K562 (cell line): Measurements from ENCODE around the gene GPR37. TPM values are rescaled to one million over a fixed set of nuclear protein-coding genes. Genes with fewer than 3 reads are reported as not detected.

Source experiments
- ATAC-seq: fragments of 200-7000 bp; cut with Tn5 transposase; 3 replicates; pipeline ENCODE4 v1.9.1; 2020; ENCODE audit warnings: moderate library complexity
- BruUV-seq: library from RNA; stranded (reverse); fragments of 400-500 nt; replicated peaks from 2 replicates; lab custom pipeline; 2021; lab: Mats Ljungman, UMichigan
- CTCF ChIA-PET: fragments of 300-600 bp; formaldehyde crosslinking; extraction: SDS; loops from one replicate; lab custom pipeline; 2021; ENCODE audit warnings: low intra/inter-chr PET ratio; lab: Yijun Ruan, JAX
- POLR2A ChIA-PET: fragments of 300-600, 350-650 bp; sonication (Branson Sonifier 250); formaldehyde crosslinking; extraction: SDS; loops from one replicate; lab custom pipeline; 2021; ENCODE audit warnings: antibody characterized with exemption, inconsistent platforms; lab: Yijun Ruan, JAX
- DNase-seq, 4 experiments: peaks; one replicate each; pipeline versions ENCODE4 v3.0.0 to v3.0.0-alpha.2; 2011 to 2018; ENCODE audit warnings: low spot score in 3 of 4, mixed read lengths in 3 of 4; ENCODE audit errors: extremely low read depth in 1 of 4
- FAIRE-seq: peaks from 2 replicates; lab custom pipeline; 2011; peaks lifted over from hg19 to GRCh38; lab: Jason Lieb, UNC
- H2AFZ ChIP-seq: 2 replicates; pipeline ENCODE4 v1.6.0; 2011; ENCODE audit warnings: low read depth, low read length, control low read depth, inconsistent platforms
- H3K27ac ChIP-seq: fragments of 200-600 bp; 3 replicates; pipeline ENCODE4 v1.8.0; 2011; ENCODE audit warnings: low read depth, mild to moderate bottlenecking, control low read depth, inconsistent platforms, low read length, moderate library complexity, mixed read lengths; ENCODE audit errors: extremely low read depth
- H3K27me3 ChIP-seq, 2 experiments: fragments of 300-600 bp in 1 of 2; 2 replicates in 1 of 2; 3 replicates in 1 of 2; pipeline versions ENCODE4 v1.6.0 to v1.8.0; 2011; ENCODE audit warnings: inconsistent platforms in 2 of 2, low read length in 2 of 2, mild to moderate bottlenecking in 1 of 2, mixed read lengths in 1 of 2, moderate library complexity in 1 of 2; ENCODE audit not compliant: control insufficient read depth in 2 of 2, insufficient read depth in 2 of 2
- H3K36me3 ChIP-seq: fragments of 300-600 bp; 3 replicates; pipeline ENCODE4 v1.8.0; 2011; ENCODE audit warnings: mild to moderate bottlenecking, low read length, inconsistent platforms; ENCODE audit not compliant: control insufficient read depth, insufficient read depth
- H3K4me1 ChIP-seq, 2 experiments: fragments of 200-600 bp in 1 of 2; replicated peaks in 1 of 2; 2 replicates in 1 of 2; 3 replicates in 1 of 2; pipeline versions ENCODE4 v1.5.1 to v1.8.0; 2011; ENCODE audit warnings: inconsistent platforms in 2 of 2, low read length in 2 of 2, mild to moderate bottlenecking in 1 of 2, mixed read lengths in 1 of 2, moderate library complexity in 1 of 2; ENCODE audit not compliant: control insufficient read depth in 2 of 2, insufficient read depth in 2 of 2
- H3K4me2 ChIP-seq: 2 replicates; pipeline ENCODE4 v1.6.1; 2011; ENCODE audit warnings: low read length, control low read depth, inconsistent platforms, mixed read lengths; ENCODE audit not compliant: insufficient read depth
- H3K4me3 ChIP-seq: fragments of 200-600 bp; sonication (generic), shearing (Covaris generic); 2 replicates; pipeline ENCODE4 v1.5.1; 2016; ENCODE audit warnings: control low read depth, inconsistent platforms
- H3K79me2 ChIP-seq: fragments of 200-600 bp; 3 replicates; pipeline ENCODE4 v1.8.0; 2011; ENCODE audit warnings: low read length, inconsistent platforms; ENCODE audit not compliant: control insufficient read depth, insufficient read depth
- H3K9ac ChIP-seq, 2 experiments: 2 replicates each; pipeline versions ENCODE4 v1.6.0 to v1.6.1; 2011; ENCODE audit warnings: low read depth in 2 of 2, low read length in 2 of 2, control low read depth in 1 of 2, inconsistent platforms in 1 of 2, mild to moderate bottlenecking in 1 of 2, mixed read lengths in 1 of 2; ENCODE audit not compliant: insufficient read depth in 1 of 2
- H3K9me1 ChIP-seq: one replicate; pipeline ENCODE4 v1.6.0; 2011; ENCODE audit warnings: inconsistent platforms, mild to moderate bottlenecking, low read length, moderate library complexity; ENCODE audit not compliant: control insufficient read depth, insufficient read depth
- H3K9me3 ChIP-seq: replicated peaks from 2 replicates; pipeline ENCODE4 v1.5.1; 2011; ENCODE audit warnings: low read depth, low read length, inconsistent platforms; ENCODE audit not compliant: control insufficient read depth, insufficient read depth
- H4K20me1 ChIP-seq: replicated peaks from 2 replicates; pipeline ENCODE4 v1.6.1; 2011; ENCODE audit warnings: low read length, inconsistent platforms, mixed read lengths; ENCODE audit not compliant: control insufficient read depth, insufficient read depth
- BRF2 ChIP-seq: IDR thresholded peaks from 3 replicates; pipeline ENCODE4 v1.6.1; 2011; ENCODE audit warnings: borderline replicate concordance, mild to moderate bottlenecking; ENCODE audit not compliant: insufficient read length, insufficient read depth
- CEBPB ChIP-seq: fragments of 450-650 bp; IDR thresholded peaks from 2 replicates; pipeline ENCODE4 v1.6.1; 2016; ENCODE audit warnings: missing genetic modification characterization, missing compliant biosample characterization
- CEBPG ChIP-seq, 3 experiments: fragments of 200-800 bp in 1 of 3; sonication (Bioruptor generic) in 1 of 3; sonication (generic) in 1 of 3; formaldehyde crosslinking in 1 of 3; IDR thresholded peaks in 2 of 3; conservative IDR thresholded peaks in 1 of 3; 2 replicates each; pipeline versions ENCODE4 v1.6.1 to v1.8.0; 2016 to 2022; ENCODE audit warnings: missing compliant biosample characterization in 2 of 3, missing genetic modification characterization in 2 of 3, mild to moderate bottlenecking in 1 of 3, missing genetic modification reagents in 1 of 3
- WGBS: fragments of 100-300 bp; shearing (Covaris generic); methylation state at CpG from one replicate; pipeline ENCODE4 v1.1.6; 2016; ENCODE audit warnings: low coverage, mixed read lengths; ENCODE audit not compliant: insufficient coverage; ENCODE audit errors: missing lambda C conversion rate; 5-methylcytosine and 5-hydroxymethylcytosine counted together
- in situ Hi-C: fragments of 300-500 bp; cut with MboI; formaldehyde crosslinking; loops from 4 replicates; pipeline ENCODE4 v1.15.0; 2018; ENCODE audit warnings: inconsistent platforms, mixed read lengths
- intact Hi-C: fragments of 100-400 bp; cut with micrococcal nuclease; formaldehyde crosslinking; loops from 2 replicates; pipeline ENCODE4 v1.14.2; 2022
- polyA plus RNA-seq, 8 experiments: library from polyadenylated mRNA; depleted of rRNA in 4 of 8; stranded (reverse) in 5 of 8; unstranded in 3 of 8; fragments of >200 nt; fragmentation: Nextera tagmentation in 2 of 8; fragmentation: Illumina TruSeq in 1 of 8; extraction: Ambion mirVana in 2 of 8; extraction: Trizol in 1 of 8; gene quantifications; 2 replicates each; pipeline versions ENCODE4 v1.2.1 to v1.2.3, GENCODE V29; 2011 to 2014; ENCODE audit warnings: inconsistent platforms in 1 of 8, missing spikeins in 1 of 8
- total RNA-seq, 7 experiments: library from RNA; depleted of rRNA in 6 of 7; stranded (reverse); fragments of >200 nt in 6 of 7; fragmentation: Illumina TruSeq in 2 of 7; extraction: Trizol in 2 of 7; gene quantifications; 2 replicates each; pipeline versions ENCODE4 v1.2.1 to v1.2.3, GENCODE V29; 2011 to 2021; ENCODE audit warnings: low replicate concordance in 1 of 7

GPR37 gene
- total and polyA plus RNA-seq, 9 of the 15 experiments (the other 6 are each of a cell fraction or from before 2014, with no cell fraction given): 0.03 TPM; not detected in 8

- no peak for ATAC-seq
- H3K9ac ChIP-seq: no peak overlapping the region
- FAIRE-seq: no peak
- no TSS peak for BruUV-seq
- 0 out of 5 replicates have a peak, but pooled peaks cover 0 to 3% of the 10 kb centered on the region in 2 experiments for H3K27me3 ChIP-seq
- H3K27ac ChIP-seq: no peak overlapping the region
- H3K9me3 ChIP-seq: no peaks in the 10 kb centered on the region
- H3K9me1 ChIP-seq: no peaks in the 10 kb centered on the region
- TF ChIP-seq CEBPG (CRISPR knock-in tag; IDR thresholded peaks at IDR 0.05): no peak
- TF ChIP-seq CEBPG (tag; conservative IDR thresholded peaks at IDR 0.05 in 1 of 2, IDR thresholded peaks at IDR 0.05 in 1 of 2): peak; percentile 29 to 83; a peak in 3 of 4 replicates
- TF ChIP-seq CEBPB (tag): peak; percentile 72
- TF ChIP-seq BRF2: no peak
- intact Hi-C loops (no loop called here), in situ Hi-C loops (no loop called here)
- CTCF ChIA-PET: no interaction called here
- H2AFZ ChIP-seq: no peak overlapping the region
- no peaks in the 10 kb centered on the region for H3K36me3 ChIP-seq
- H3K79me2 ChIP-seq: no peaks in the 10 kb centered on the region
- WGBS: 0% methylated on average over 1 of the region's 1 CpG
- no peak for DNase-seq
- H4K20me1 ChIP-seq: no peaks in the 10 kb centered on the region
- no peak overlapping the region for H3K4me3 ChIP-seq
- POLR2A ChIA-PET: interaction anchor here (0.6 kb wide), 1 partner anchor 139 kb away, joined by 3 read pairs; no protein-coding TSS in a partner anchor
- H3K4me2 ChIP-seq: no peak overlapping the region
- no peaks in the 10 kb centered on the region for H3K4me1 ChIP-seq
Measured at GRCh38 chr7:124801330-124801895, 35.8 kb upstream of the GPR37 start.
